Stimulated activated CD8-positive, alpha-beta memory T cell treated with anti-CD3 and anti-CD28 coated beads, Interleukin-7, amount 100 ng/mL, for 4 hours (primary cell): ENCODE measurements around the gene HOXC10.

Source experiments
- DNase-seq, 2 donors: peaks; one replicate each; pipeline ENCODE4 v3.0.0-alpha.2; 2020; ENCODE audit warnings: low read depth in 2 of 2

The HOXC10 gene

GRCh38 chr12:54016478-54016964 is 31.6 kb downstream of the HOXC10 start:
- DNase-seq: no peak

- no peak for DNase-seq
Observed at GRCh38 chr12:54017027-54017788, 32.3 kb downstream of the HOXC10 start.

- peak; percentile 56 to 76 for DNase-seq
Observed at GRCh38 chr12:54017878-54018467, 33.0 kb downstream of the HOXC10 start.

- DNase-seq: no peak
Observed at GRCh38 chr12:54018468-54018984, 33.6 kb downstream of the HOXC10 start.

DNA sequence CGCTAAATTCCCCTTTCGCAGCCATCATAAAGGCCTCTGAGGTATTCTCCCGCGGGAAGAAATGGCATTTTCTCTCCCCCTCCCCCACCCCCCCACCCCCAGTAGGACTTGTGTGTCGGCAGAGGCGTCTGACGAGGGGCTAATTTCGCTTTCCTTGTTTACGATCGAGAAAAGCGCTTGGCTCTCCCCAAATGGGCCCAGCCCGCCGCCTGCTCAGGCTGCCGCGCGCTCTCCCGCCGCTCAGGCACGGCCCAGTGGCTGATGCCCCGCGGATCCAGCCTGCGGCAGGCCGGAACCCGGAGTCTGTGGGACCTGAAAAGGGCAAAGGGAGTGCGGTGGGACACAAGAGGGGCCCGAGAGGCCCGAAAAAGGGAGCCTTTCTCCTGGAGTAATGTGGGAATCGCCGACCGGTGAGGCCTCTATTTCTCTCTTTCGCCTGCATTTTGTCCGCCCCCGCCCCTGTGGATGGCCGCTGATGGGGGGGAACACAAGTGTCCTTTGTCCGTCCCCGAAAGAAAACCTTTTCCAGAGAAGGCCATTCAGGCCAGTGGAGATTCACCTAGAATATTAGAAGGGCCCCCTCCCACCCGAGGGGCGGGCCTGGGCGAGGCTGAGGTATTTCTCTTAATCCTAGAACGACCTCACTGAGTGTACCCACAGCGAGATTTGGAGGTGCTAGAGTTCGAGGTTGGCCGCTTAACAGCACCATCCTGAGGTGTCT is 34.3 kb downstream of the HOXC10 start:
- no peak for DNase-seq

DNA sequence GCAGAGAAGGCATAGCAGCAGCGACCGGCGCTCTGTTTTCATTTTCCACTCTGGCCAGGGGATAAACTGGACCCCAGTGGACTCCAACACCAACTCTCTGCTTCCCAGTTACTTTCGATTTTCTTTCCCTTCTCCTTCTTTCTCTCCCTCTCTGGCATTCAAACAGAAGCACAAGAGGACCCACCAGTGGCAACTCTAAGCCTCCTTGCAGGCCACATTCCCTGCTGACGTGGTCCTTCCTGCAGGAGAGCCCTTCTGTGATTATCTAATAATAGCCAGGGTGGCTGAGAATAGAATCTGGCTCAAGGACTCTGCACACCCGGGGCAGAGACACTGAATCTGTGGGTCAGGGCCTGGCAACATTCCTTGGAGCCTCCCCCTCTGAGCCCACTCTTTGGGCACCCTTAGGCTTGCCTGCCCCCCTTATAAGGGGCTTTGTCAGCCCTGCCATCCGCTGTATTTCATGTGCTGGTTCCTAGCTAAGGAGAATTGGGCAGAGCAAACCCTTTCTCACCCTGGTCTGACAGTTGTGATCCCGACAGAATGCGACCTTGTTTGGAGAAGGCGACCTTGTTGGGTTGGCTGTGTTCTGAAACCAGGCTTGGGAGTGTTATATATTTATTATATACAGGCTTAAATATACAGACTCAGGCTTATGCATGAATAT is 35.1 kb downstream of the HOXC10 start:
- DNase-seq: no peak

- no peak for DNase-seq
Observed at GRCh38 chr12:54020591-54021405, 35.9 kb downstream of the HOXC10 start.

- DNase-seq: no peak
Observed at GRCh38 chr12:54021432-54022013, 36.6 kb downstream of the HOXC10 start.

- no peak for DNase-seq
Observed at GRCh38 chr12:54022960-54023884, 38.3 kb downstream of the HOXC10 start.

DNA sequence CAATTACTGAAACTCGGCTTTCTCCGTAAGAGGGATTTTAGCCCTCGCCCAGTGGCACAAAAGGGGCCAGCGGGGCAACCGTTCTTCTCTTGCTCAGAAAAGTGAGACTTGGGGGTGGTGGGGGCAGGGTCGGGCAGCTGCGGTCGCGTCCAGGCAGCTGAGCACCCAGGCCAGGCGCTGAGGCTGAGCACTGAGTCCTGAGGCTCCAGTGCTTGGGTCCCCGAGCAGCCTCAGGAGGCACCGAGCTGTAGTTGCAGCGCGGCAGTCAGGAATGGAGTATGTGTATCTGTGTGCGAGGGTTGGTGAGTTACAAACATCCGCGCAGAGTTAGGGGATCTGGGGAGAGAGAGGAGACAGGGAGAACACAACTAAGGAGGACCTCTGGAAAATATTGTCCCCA is 39.2 kb downstream of the HOXC10 start:
- DNase-seq: no peak

DNA sequence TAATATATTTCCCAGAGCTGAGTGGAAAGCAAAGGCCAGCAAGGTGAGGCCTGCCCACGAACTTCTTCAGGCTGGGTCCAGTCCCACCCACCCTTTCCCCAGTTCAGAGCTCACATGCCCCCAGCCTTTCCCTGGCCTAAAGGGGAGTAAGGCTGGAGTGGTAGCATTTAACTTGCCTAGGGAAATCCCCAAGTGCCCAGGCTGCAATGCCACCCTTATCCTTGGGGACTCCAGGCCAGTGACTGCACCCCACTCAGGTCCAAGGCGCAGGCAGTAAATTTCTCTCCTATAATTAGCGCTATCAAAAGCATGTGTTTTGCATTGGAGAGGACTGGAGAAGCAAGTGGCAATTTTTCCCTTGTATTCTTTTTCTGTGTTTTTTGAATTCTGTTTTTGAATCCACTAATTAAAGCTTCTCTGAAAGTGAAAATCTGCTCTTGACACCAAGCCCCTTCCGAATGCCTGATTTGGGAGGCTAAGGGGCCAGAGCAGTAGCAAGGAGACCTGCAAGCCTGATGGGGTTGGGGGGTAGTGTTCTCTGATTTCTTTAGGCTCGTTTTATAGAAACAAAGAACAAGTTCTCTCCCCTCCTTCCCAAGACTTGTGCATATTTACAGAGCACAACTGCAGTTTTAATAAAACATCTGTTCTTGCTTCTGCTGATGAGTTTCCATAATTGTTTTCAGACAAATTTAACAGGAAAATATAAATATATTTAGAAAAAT is 39.8 kb downstream of the HOXC10 start:
- no peak for DNase-seq

DNA sequence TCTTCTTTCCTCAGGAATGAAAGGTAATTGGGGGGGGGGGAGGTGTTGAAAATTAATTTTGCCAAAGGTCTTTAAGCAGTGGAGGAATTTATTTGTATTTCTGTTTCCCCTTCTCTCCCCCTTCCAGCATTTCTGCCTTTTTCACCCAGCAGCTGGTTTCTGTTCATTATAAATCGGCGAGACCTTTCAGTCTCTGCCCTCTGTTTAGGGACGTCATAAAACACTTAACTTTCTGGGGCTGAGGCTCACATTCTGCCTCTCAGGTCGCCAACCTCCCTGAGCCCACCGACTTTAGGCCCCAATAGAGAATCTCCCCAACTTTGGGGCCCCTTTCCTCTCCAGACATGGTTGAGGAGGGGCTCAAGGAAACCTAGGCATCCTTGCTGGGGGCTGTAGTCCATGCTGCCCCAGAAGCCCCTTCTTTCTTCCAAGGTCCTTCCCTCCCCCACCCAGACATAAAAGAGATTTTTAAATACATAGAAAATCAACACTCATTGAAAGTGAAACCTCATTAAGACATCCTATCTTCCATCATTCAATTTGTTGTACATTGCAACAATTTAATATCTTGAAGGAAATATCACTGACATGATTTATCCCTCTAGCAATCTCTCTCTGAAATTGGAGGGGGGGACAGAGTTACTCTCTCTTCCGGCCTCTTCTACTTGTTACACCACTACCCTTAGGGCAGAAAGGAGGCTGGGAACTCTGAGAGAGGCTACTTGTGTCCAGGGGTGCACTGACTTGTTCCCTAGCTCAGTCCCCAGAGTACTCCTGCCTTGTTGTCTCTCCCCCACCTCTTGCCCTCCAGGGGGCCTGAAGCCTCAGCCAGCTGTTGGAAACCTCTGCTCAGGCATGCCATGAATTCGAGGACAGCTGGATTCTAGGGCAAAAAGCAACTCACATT is 40.8 kb downstream of the HOXC10 start:
- DNase-seq: no peak

- DNase-seq: no peak
Observed at GRCh38 chr12:54026640-54027441, 41.9 kb downstream of the HOXC10 start.

DNA sequence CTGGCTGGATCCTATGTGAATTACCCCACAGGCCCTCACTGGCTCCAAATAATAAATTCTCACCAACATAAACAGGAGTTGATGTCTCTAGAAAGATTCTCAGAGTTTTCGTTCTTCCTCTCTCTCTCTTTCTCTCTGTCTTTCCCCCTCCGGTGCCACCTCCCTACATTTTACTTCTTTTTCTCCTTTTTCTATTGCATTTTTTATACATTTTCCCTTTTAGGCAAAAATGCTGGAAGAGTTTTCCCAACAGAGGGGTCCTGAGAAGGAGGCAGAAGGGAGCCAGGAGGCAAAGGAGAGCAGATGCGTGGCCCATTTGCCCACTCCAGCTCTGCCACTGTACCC is 42.5 kb downstream of the HOXC10 start:
- no peak for DNase-seq

DNA sequence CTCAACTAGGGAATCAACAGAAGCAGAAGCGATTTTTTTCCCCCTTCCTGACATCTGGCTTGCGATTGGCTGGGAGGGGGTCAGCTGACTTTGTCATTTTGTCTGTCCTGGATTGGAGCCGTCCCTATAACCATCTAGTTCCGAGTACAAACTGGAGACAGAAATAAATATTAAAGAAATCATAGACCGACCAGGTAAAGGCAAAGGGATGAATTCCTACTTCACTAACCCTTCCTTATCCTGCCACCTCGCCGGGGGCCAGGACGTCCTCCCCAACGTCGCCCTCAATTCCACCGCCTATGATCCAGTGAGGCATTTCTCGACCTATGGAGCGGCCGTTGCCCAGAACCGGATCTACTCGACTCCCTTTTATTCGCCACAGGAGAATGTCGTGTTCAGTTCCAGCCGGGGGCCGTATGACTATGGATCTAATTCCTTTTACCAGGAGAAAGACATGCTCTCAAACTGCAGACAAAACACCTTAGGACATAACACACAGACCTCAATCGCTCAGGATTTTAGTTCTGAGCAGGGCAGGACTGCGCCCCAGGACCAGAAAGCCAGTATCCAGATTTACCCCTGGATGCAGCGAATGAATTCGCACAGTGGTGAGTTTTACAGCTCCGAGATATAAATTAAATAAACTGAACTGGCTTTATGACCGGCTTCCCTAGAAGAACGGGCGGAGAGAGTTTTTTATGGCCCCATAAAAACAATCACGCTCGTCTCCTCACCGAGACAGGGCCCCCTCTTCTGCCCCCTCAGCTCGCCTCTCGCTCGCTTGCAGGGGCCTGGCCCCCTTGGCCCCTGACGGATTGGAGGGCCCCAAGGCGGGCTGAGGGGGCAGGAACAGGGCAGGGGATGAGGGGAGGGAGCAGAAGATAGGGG is 43.6 kb downstream of the HOXC10 start, which contains the start of gene HOXC6:
Gene HOXC6, plus strand, starts transcription at position 127 of the 888 bp plus-strand sequence. Its CDS starts 82 bp downstream, at position 209.
- no peak for DNase-seq
